ENCODE results near the gene HSPA1B.

DNA sequence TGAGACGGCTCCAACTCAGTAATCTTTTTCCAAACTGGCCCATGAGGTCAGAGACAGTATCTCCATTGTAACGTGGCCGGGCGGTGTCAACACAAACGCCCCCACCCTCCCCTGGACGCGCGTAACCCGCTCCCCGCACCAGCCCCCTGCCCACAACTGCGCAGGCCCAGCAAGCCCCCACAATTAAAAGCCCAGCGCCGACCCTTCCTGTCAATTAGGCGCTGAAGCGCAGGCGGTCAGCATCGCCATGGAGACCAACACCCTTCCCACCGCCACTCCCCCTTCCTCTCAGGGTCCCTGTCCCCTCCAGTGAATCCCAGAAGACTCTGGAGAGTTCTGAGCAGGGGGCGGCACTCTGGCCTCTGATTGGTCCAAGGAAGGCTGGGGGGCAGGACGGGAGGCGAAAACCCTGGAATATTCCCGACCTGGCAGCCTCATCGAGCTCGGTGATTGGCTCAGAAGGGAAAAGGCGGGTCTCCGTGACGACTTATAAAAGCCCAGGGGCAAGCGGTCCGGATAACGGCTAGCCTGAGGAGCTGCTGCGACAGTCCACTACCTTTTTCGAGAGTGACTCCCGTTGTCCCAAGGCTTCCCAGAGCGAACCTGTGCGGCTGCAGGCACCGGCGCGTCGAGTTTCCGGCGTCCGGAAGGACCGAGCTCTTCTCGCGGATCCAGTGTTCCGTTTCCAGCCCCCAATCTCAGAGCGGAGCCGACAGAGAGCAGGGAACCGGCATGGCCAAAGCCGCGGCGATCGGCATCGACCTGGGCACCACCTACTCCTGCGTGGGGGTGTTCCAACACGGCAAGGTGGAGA is 12.3 kb upstream of the HSPA1B start, which contains the start of the genes HSPA1A and HSPA1L:
- TF ChIP-seq, protein P1, sequence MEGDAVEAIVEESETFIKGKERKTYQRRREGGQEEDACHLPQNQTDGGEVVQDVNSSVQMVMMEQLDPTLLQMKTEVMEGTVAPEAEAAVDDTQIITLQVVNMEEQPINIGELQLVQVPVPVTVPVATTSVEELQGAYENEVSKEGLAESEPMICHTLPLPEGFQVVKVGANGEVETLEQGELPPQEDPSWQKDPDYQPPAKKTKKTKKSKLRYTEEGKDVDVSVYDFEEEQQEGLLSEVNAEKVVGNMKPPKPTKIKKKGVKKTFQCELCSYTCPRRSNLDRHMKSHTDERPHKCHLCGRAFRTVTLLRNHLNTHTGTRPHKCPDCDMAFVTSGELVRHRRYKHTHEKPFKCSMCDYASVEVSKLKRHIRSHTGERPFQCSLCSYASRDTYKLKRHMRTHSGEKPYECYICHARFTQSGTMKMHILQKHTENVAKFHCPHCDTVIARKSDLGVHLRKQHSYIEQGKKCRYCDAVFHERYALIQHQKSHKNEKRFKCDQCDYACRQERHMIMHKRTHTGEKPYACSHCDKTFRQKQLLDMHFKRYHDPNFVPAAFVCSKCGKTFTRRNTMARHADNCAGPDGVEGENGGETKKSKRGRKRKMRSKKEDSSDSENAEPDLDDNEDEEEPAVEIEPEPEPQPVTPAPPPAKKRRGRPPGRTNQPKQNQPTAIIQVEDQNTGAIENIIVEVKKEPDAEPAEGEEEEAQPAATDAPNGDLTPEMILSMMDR (IDR thresholded peaks at IDR 0.05): peak in 2 of 5 experiments; percentile 42 to 51
- TF ChIP-seq POLR2A (IDR thresholded peaks at IDR 0.05) (peak; percentile 100), EP300 (IDR thresholded peaks at IDR 0.05) (peak; percentile 72 to 100)

All from tibial nerve (tissue), 4 donors.